ENCODE data around the gene SEC14L2.

DNA sequence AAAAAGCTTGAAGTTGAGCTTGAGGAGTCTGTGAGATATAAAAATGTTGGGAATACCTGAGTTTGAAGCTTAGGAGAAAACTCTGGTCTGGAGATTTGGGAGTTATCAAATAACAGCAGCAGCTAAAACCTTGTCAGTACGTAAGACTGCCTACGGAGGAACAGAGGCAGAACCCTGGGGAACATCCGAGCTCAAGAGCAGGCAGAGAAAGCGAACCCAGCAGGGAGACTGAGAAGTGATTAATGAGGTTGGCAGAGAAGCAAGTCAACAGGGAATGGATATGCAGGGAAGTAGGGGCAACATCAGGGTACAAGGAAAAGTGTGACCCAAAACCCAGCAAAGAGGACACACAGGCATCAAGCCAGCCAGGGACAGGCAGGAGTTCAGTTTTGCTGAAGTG lies 16.2 kb downstream of the SEC14L2 start:
- TF ChIP-seq, protein P1, sequence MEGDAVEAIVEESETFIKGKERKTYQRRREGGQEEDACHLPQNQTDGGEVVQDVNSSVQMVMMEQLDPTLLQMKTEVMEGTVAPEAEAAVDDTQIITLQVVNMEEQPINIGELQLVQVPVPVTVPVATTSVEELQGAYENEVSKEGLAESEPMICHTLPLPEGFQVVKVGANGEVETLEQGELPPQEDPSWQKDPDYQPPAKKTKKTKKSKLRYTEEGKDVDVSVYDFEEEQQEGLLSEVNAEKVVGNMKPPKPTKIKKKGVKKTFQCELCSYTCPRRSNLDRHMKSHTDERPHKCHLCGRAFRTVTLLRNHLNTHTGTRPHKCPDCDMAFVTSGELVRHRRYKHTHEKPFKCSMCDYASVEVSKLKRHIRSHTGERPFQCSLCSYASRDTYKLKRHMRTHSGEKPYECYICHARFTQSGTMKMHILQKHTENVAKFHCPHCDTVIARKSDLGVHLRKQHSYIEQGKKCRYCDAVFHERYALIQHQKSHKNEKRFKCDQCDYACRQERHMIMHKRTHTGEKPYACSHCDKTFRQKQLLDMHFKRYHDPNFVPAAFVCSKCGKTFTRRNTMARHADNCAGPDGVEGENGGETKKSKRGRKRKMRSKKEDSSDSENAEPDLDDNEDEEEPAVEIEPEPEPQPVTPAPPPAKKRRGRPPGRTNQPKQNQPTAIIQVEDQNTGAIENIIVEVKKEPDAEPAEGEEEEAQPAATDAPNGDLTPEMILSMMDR (conservative IDR thresholded peaks at IDR 0.05): no peak
- no peak for TF ChIP-seq EZH2 (IDR thresholded peaks at IDR 0.05; ENCODE audit: low read depth)
